ENCODE data around the gene CAB39. TPM values are rescaled to one million over a fixed set of nuclear protein-coding genes. Genes with fewer than 3 reads are reported as not detected.

The CAB39 gene
- total RNA-seq, 1 donor from 2014 or later, result 168 TPM

GRCh38 chr2:230819433-230819832, 106.8 kb downstream of the CAB39 start:
- peaks cover 11% of the 10 kb centered on the region for H3K4me1 Mint-ChIP-seq
- no peak overlapping the region for H3K4me3 Mint-ChIP-seq
- DNase-seq, result no peak
- H3K9me3 Mint-ChIP-seq, result no peaks in the 10 kb centered on the region
- peaks cover 46% of the 10 kb centered on the region for H3K36me3 Mint-ChIP-seq (ENCODE audit: low read depth)
- intact Hi-C loops (cut with micrococcal nuclease), result no loop called here
- H3K27me3 Mint-ChIP-seq, result no peaks in the 10 kb centered on the region
- H3K27ac Mint-ChIP-seq, result no peak overlapping the region

- intact Hi-C loops (cut with micrococcal nuclease), result no loop called here
- no peak overlapping the region for H3K27ac Mint-ChIP-seq
- peaks cover 33% of the 10 kb centered on the region for H3K36me3 Mint-ChIP-seq (ENCODE audit: low read depth)
Measured at GRCh38 chr2:230821261-230821990, 108.8 kb downstream of the CAB39 start.

GRCh38 chr2:230821991-230822520, 109.4 kb downstream of the CAB39 start:
- no peak overlapping the region for H3K4me3 Mint-ChIP-seq
- H3K9me3 Mint-ChIP-seq, result no peaks in the 10 kb centered on the region
- intact Hi-C loops (cut with micrococcal nuclease), result no loop called here
- H3K4me1 Mint-ChIP-seq, result peaks cover 11% of the 10 kb centered on the region
- H3K27me3 Mint-ChIP-seq, result peaks cover 22% of the 10 kb centered on the region
- H3K27ac Mint-ChIP-seq, result no peak overlapping the region
- peaks cover 27% of the 10 kb centered on the region for H3K36me3 Mint-ChIP-seq (ENCODE audit: low read depth)
- no peak for DNase-seq

More at GRCh38 chr2:230821261-230821990, 108.8 kb downstream of the CAB39 start:
- Mint-ChIP-seq H3K4me3 (no peak overlapping the region), H3K4me1 (peaks cover 7% of the 10 kb centered on the region), H3K9me3 (no peaks in the 10 kb centered on the region), H3K27me3 (peaks cover 16% of the 10 kb centered on the region)
- DNase-seq, result no peak

GRCh38 chr2:230823264-230823964, 110.8 kb downstream of the CAB39 start:
- H3K4me3 Mint-ChIP-seq, result no peak overlapping the region
- no peaks in the 10 kb centered on the region for H3K9me3 Mint-ChIP-seq
- H3K4me1 Mint-ChIP-seq, result peaks cover 11% of the 10 kb centered on the region
- H3K27me3 Mint-ChIP-seq, result peaks cover 31% of the 10 kb centered on the region
- intact Hi-C loops (cut with micrococcal nuclease), result no loop called here
- H3K36me3 Mint-ChIP-seq (ENCODE audit: low read depth), result peaks cover 20% of the 10 kb centered on the region
- no peak for DNase-seq
- H3K27ac Mint-ChIP-seq, result no peak overlapping the region

- Mint-ChIP-seq H3K36me3 (ENCODE audit: low read depth) (peaks cover 14% of the 10 kb centered on the region), H3K4me3 (peak overlapping the region; percentile 55), H3K4me1 (peaks cover 11% of the 10 kb centered on the region), H3K9me3 (no peaks in the 10 kb centered on the region), H3K27ac (no peak overlapping the region), H3K27me3 (peaks cover 36% of the 10 kb centered on the region)
- intact Hi-C loops (cut with micrococcal nuclease), result loop anchor here (1.0 to 2.0 kb wide), 3 partner anchors 26 to 163 kb away; no protein-coding TSS in a partner anchor
- peak; percentile 89 for DNase-seq
Measured at GRCh38 chr2:230824406-230824978, 111.8 kb downstream of the CAB39 start.

- peaks cover 40% of the 10 kb centered on the region for H3K27me3 Mint-ChIP-seq
- intact Hi-C loops (cut with micrococcal nuclease), result loop anchor here (2.0 kb wide), 1 partner anchor 79 kb away; no protein-coding TSS in a partner anchor
- H3K4me3 Mint-ChIP-seq, result no peak overlapping the region
- DNase-seq, result no peak
- H3K4me1 Mint-ChIP-seq, result peaks cover 14% of the 10 kb centered on the region
- no peaks in the 10 kb centered on the region for H3K9me3 Mint-ChIP-seq
- H3K27ac Mint-ChIP-seq, result no peak overlapping the region
- peaks cover 8% of the 10 kb centered on the region for H3K36me3 Mint-ChIP-seq (ENCODE audit: low read depth)
Measured at GRCh38 chr2:230825354-230825753, 112.7 kb downstream of the CAB39 start.

GRCh38 chr2:230827774-230828271, 115.2 kb downstream of the CAB39 start:
- Mint-ChIP-seq H3K27ac (no peak overlapping the region), H3K27me3 (peaks cover 59% of the 10 kb centered on the region), H3K4me1 (peaks cover 14% of the 10 kb centered on the region), H3K36me3 (ENCODE audit: low read depth) (no peaks in the 10 kb centered on the region), H3K9me3 (no peaks in the 10 kb centered on the region), H3K4me3 (no peak overlapping the region)
- intact Hi-C loops (cut with micrococcal nuclease), result loop anchor here (2.0 kb wide), 1 partner anchor 225 kb away; no protein-coding TSS in a partner anchor
- DNase-seq, result no peak

- Mint-ChIP-seq H3K4me1 (peaks cover 14% of the 10 kb centered on the region), H3K36me3 (ENCODE audit: low read depth) (no peaks in the 10 kb centered on the region), H3K27ac (no peak overlapping the region), H3K27me3 (peaks cover 61% of the 10 kb centered on the region), H3K4me3 (peak overlapping the region; percentile 46), H3K9me3 (no peaks in the 10 kb centered on the region)
- peak; percentile 82 for DNase-seq
- intact Hi-C loops (cut with micrococcal nuclease), result no loop called here
Measured at GRCh38 chr2:230828272-230828961, 115.8 kb downstream of the CAB39 start.

- DNase-seq, result no peak
- Mint-ChIP-seq H3K9me3 (no peaks in the 10 kb centered on the region), H3K27ac (no peak overlapping the region), H3K4me3 (peak overlapping the region; percentile 46), H3K36me3 (ENCODE audit: low read depth) (no peaks in the 10 kb centered on the region), H3K27me3 (peaks cover 64% of the 10 kb centered on the region), H3K4me1 (peaks cover 12% of the 10 kb centered on the region)
- intact Hi-C loops (cut with micrococcal nuclease), result no loop called here
Measured at GRCh38 chr2:230829293-230829692, 116.7 kb downstream of the CAB39 start.

GRCh38 chr2:230829959-230830358, 117.3 kb downstream of the CAB39 start:
- Mint-ChIP-seq H3K4me1 (peaks cover 8% of the 10 kb centered on the region), H3K36me3 (ENCODE audit: low read depth) (no peaks in the 10 kb centered on the region), H3K4me3 (no peak overlapping the region), H3K9me3 (no peaks in the 10 kb centered on the region), H3K27me3 (peaks cover 63% of the 10 kb centered on the region), H3K27ac (no peak overlapping the region)
- no peak for DNase-seq
- intact Hi-C loops (cut with micrococcal nuclease), result no loop called here

- Mint-ChIP-seq H3K4me3 (no peak overlapping the region), H3K4me1 (peaks cover 8% of the 10 kb centered on the region), H3K36me3 (ENCODE audit: low read depth) (no peaks in the 10 kb centered on the region), H3K27me3 (peaks cover 63% of the 10 kb centered on the region), H3K9me3 (no peaks in the 10 kb centered on the region), H3K27ac (no peak overlapping the region)
- intact Hi-C loops (cut with micrococcal nuclease), result no loop called here
- DNase-seq, result no peak
Measured at GRCh38 chr2:230830428-230830827, 117.8 kb downstream of the CAB39 start.

GRCh38 chr2:230840301-230840700, 127.7 kb downstream of the CAB39 start:
- Mint-ChIP-seq H3K36me3 (ENCODE audit: low read depth) (no peaks in the 10 kb centered on the region), H3K27ac (no peak overlapping the region), H3K4me3 (no peak overlapping the region), H3K27me3 (peaks cover 34% of the 10 kb centered on the region), H3K4me1 (peaks cover 2% of the 10 kb centered on the region), H3K9me3 (peaks cover 4% of the 10 kb centered on the region)
- no peak for DNase-seq
- intact Hi-C loops (cut with micrococcal nuclease), result no loop called here

GRCh38 chr2:230842473-230842872, 129.8 kb downstream of the CAB39 start:
- intact Hi-C loops (cut with micrococcal nuclease), result no loop called here
- no peaks in the 10 kb centered on the region for H3K36me3 Mint-ChIP-seq (ENCODE audit: low read depth)
- H3K4me1 Mint-ChIP-seq, result peaks cover 2% of the 10 kb centered on the region
- DNase-seq, result no peak
- H3K9me3 Mint-ChIP-seq, result peaks cover 4% of the 10 kb centered on the region
- no peak overlapping the region for H3K4me3 Mint-ChIP-seq
- peaks cover 39% of the 10 kb centered on the region for H3K27me3 Mint-ChIP-seq
- no peak overlapping the region for H3K27ac Mint-ChIP-seq

All from activated CD4-positive, alpha-beta T cell treated with anti-CD3 and anti-CD28 coated beads, Interleukin-2, amount 10 ng/mL, durations not matched to agents 24 days and 14 days (primary cell).